22Rv1 (cell line): ENCODE measurements around the gene CCDC6.

Source experiments
- CTCF ChIP-seq: fragments of 450-650 bp; IDR thresholded peaks from 2 replicates; pipeline ENCODE4 v1.5.1; 2017; ENCODE audit warnings: mild to moderate bottlenecking
- ZFX ChIP-seq: fragments of 450-650 bp; IDR thresholded peaks from 2 replicates; pipeline ENCODE4 v1.6.1; 2017; ENCODE audit warnings: antibody characterized with exemption, borderline replicate concordance

GRCh38 chr10:59891349-59891748, 15.0 kb downstream of the CCDC6 start:
- TF ChIP-seq CTCF (no peak), ZFX (no peak)
